ENCODE measurements around the gene SLC5A12.

SLC5A12 gene

GRCh38 chr11:26721948-26722475 lies at the start of gene SLC5A12:
Gene SLC5A12 (minus strand): TSS chr11:26722060. CDS start chr11:26721714, 346 bp downstream.
- Histone ChIP-seq H3K9me3 (no peaks in the 10 kb centered on the region), H3K27me3 (no peaks in the 10 kb centered on the region), H3K36me3 (no peaks in the 10 kb centered on the region), H3K4me3 (ENCODE audit: low read depth in 1 of 2, low read length in 1 of 2) (no peak within 1 kb of the TSS), H3K27ac (no peak within 1 kb of the TSS), H3K4me1 (ENCODE audit: control insufficient read depth in 1 of 2, insufficient read depth in 1 of 2, low read depth in 1 of 2, low read length in 1 of 2) (no peaks in the 10 kb centered on the region)
- TF ChIP-seq CTCF (IDR thresholded peaks at IDR 0.05), result no peak

- H3K9me3 ChIP-seq, result no peaks in the 10 kb centered on the region
- no peaks in the 10 kb centered on the region for H3K4me1 ChIP-seq (ENCODE audit: control insufficient read depth in 1 of 2, insufficient read depth in 1 of 2, low read depth in 1 of 2, low read length in 1 of 2)
- TF ChIP-seq CTCF (IDR thresholded peaks at IDR 0.05), result no peak
- no peak overlapping the region for H3K27ac ChIP-seq
- no peaks in the 10 kb centered on the region for H3K36me3 ChIP-seq
- no peaks in the 10 kb centered on the region for H3K27me3 ChIP-seq
- H3K4me3 ChIP-seq (ENCODE audit: low read depth in 1 of 2, low read length in 1 of 2), result no peak overlapping the region
These were observed 47.2 kb upstream of the SLC5A12 start for GRCh38 chr11:26769027-26769426.

GRCh38 chr11:26767060-26767459 lies 45.2 kb upstream of the SLC5A12 start:
- H3K27me3 ChIP-seq, result no peaks in the 10 kb centered on the region
- H3K4me1 ChIP-seq (ENCODE audit: control insufficient read depth in 1 of 2, insufficient read depth in 1 of 2, low read depth in 1 of 2, low read length in 1 of 2), result no peaks in the 10 kb centered on the region
- no peak overlapping the region for H3K4me3 ChIP-seq (ENCODE audit: low read depth in 1 of 2, low read length in 1 of 2)
- no peak overlapping the region for H3K27ac ChIP-seq
- H3K36me3 ChIP-seq, result no peaks in the 10 kb centered on the region
- H3K9me3 ChIP-seq, result no peaks in the 10 kb centered on the region
- no peak for TF ChIP-seq CTCF (IDR thresholded peaks at IDR 0.05)

GRCh38 chr11:26765323-26765722 lies 43.5 kb upstream of the SLC5A12 start:
- Histone ChIP-seq H3K4me3 (ENCODE audit: low read depth in 1 of 2, low read length in 1 of 2) (no peak overlapping the region), H3K4me1 (ENCODE audit: control insufficient read depth in 1 of 2, insufficient read depth in 1 of 2, low read depth in 1 of 2, low read length in 1 of 2) (no peaks in the 10 kb centered on the region), H3K36me3 (no peaks in the 10 kb centered on the region), H3K9me3 (no peaks in the 10 kb centered on the region), H3K27me3 (no peaks in the 10 kb centered on the region), H3K27ac (no peak overlapping the region)
- no peak for TF ChIP-seq CTCF (IDR thresholded peaks at IDR 0.05)

- Histone ChIP-seq H3K27ac (no peak overlapping the region), H3K36me3 (no peaks in the 10 kb centered on the region), H3K9me3 (no peaks in the 10 kb centered on the region), H3K27me3 (no peaks in the 10 kb centered on the region), H3K4me3 (ENCODE audit: low read depth in 1 of 2, low read length in 1 of 2) (no peak overlapping the region), H3K4me1 (ENCODE audit: control insufficient read depth in 1 of 2, insufficient read depth in 1 of 2, low read depth in 1 of 2, low read length in 1 of 2) (no peaks in the 10 kb centered on the region)
- TF ChIP-seq CTCF (IDR thresholded peaks at IDR 0.05), result no peak
These were observed 43.0 kb upstream of the SLC5A12 start for GRCh38 chr11:26764825-26765224.

- Histone ChIP-seq H3K27me3 (no peaks in the 10 kb centered on the region), H3K4me3 (ENCODE audit: low read depth in 1 of 2, low read length in 1 of 2) (no peak overlapping the region), H3K36me3 (no peaks in the 10 kb centered on the region), H3K9me3 (no peaks in the 10 kb centered on the region), H3K4me1 (ENCODE audit: control insufficient read depth in 1 of 2, insufficient read depth in 1 of 2, low read depth in 1 of 2, low read length in 1 of 2) (no peaks in the 10 kb centered on the region), H3K27ac (no peak overlapping the region)
- TF ChIP-seq CTCF (IDR thresholded peaks at IDR 0.05), result no peak
These were observed 42.5 kb upstream of the SLC5A12 start for GRCh38 chr11:26764315-26764714.
